ENCODE data around the gene RAX. TPM values are rescaled to one million over a fixed set of nuclear protein-coding genes. Genes with fewer than 3 reads are reported as not detected.

The RAX gene
- total and polyA plus RNA-seq, 2 donors (not counting 1 experiment from before 2014, with no cell fraction given): not detected

GRCh38 chr18:59270689-59271257 is 2.5 kb downstream of the RAX start:
- Histone ChIP-seq H2AFZ (ENCODE audit: insufficient read depth, low read depth, low read length, poor library complexity, severe bottlenecking) (no peak overlapping the region), H4K20me1 (ENCODE audit: control insufficient read depth, insufficient read depth, low read length, poor library complexity, severe bottlenecking) (no peaks in the 10 kb centered on the region), H3K4me1 (ENCODE audit: control insufficient read depth in 2 of 2, insufficient read depth in 2 of 2, low read length in 2 of 2) (peaks cover 42 to 61% of the 10 kb centered on the region in 2 donors), H3K27me3 (replicated peaks in 1 of 4; ENCODE audit: control extremely low read depth in 1 of 4, control insufficient read depth in 3 of 4, insufficient read depth in 4 of 4, low read length in 3 of 4) (peaks cover 0 to 95% (median 72%) of the 10 kb centered on the region in 4 experiments), H3K79me2 (ENCODE audit: control insufficient read depth, insufficient read depth, low read length) (no peaks in the 10 kb centered on the region), H3K27ac (ENCODE audit: low read length in 2 of 2) (no peak overlapping the region), H3K4me3 (ENCODE audit: control extremely low read depth in 1 of 5, extremely low read depth in 1 of 5, insufficient read depth in 1 of 5, low read depth in 2 of 5, low read length in 4 of 5) (no peak overlapping the region), H3K4me2 (replicated peaks; ENCODE audit: low read depth, low read length, poor library complexity, severe bottlenecking) (no peak overlapping the region), H3K9ac (ENCODE audit: low read length) (no peak overlapping the region), H3K36me3 (replicated peaks in 1 of 2; ENCODE audit: control extremely low read depth in 1 of 2, control insufficient read depth in 1 of 2, extremely low read depth in 1 of 2, insufficient read depth in 2 of 2, low read length in 1 of 2) (no peaks in the 10 kb centered on the region), H3K9me3 (ENCODE audit: control extremely low read depth in 1 of 3, control insufficient read depth in 2 of 3, insufficient read depth in 1 of 3, low read length in 2 of 3) (peaks cover 0 to 45% (median 0%) of the 10 kb centered on the region in 3 donors)
- no peak for ATAC-seq (ENCODE audit: low read depth)
- peak; percentile 6 for DNase-seq
- TF ChIP-seq EZH2 (IDR thresholded peaks at IDR 0.05; ENCODE audit: borderline replicate concordance, insufficient read depth, low read depth, low read length, poor library complexity, severe bottlenecking): no peak
- no peak for TF ChIP-seq CTCF (IDR thresholded peaks at IDR 0.05)
- Mint-ChIP-seq H3K4me1 (peaks cover 35% of the 10 kb centered on the region), H3K4me3 (no peak overlapping the region), H3K27me3 (peaks cover 76% of the 10 kb centered on the region), H3K9me3 (ENCODE audit: insufficient read depth) (no peaks in the 10 kb centered on the region), H3K27ac (no peak overlapping the region)
- ChIA-PET POLR2A (no interaction called here), CTCF (no interaction called here)
- WGBS (ENCODE audit: insufficient coverage): no CpG with 5 or more reads among the region's 4 CpGs
- intact Hi-C loops (cut with micrococcal nuclease): loop anchor here (5.0 kb wide), 1 partner anchor 87 kb away; the partner anchor contains the start of gene LMAN1

DNA sequence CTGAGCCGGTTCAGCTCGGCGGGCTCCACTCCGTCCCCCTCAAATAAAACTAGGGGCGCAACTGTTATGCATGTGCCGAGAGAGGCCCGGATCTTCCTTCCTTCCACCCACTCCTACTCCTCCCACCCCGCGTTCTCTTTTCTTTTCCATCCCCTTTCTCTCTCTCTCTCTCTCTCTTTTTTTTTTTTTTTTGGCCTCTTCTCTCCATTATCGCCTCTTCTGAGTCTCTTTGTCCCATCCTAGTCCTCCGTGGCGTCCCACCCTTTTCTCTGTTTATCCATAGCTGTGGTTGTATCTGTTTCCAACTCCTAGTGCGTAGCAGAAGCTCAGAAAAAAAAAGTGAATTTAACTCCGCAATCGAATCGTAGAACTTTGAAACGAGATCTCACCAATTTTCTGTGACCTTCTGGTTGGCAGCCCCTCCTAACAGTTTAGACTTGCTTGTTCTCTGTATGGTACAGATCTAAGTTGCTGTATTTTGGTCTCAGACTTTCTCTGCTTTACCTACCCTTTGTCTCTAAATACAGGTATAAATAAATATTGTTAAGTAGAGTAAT is 3.6 kb downstream of the RAX start:
- POLR2A ChIA-PET: no interaction called here
- no peaks in the 10 kb centered on the region for H3K79me2 ChIP-seq (ENCODE audit: control insufficient read depth, insufficient read depth, low read length)
- H2AFZ ChIP-seq (ENCODE audit: insufficient read depth, low read depth, low read length, poor library complexity, severe bottlenecking): peak overlapping the region; percentile 53
- Mint-ChIP-seq H3K9me3 (ENCODE audit: insufficient read depth) (no peaks in the 10 kb centered on the region), H3K4me3 (peak overlapping the region; percentile 57), H3K27ac (no peak overlapping the region), H3K27me3 (peaks cover 67% of the 10 kb centered on the region), H3K4me1 (peaks cover 38% of the 10 kb centered on the region)
- no peaks in the 10 kb centered on the region for H4K20me1 ChIP-seq (ENCODE audit: control insufficient read depth, insufficient read depth, low read length, poor library complexity, severe bottlenecking)
- CTCF ChIA-PET: interaction anchor here (0.7 kb wide), 1 partner anchor 19 kb away, joined by 4 read pairs; no protein-coding TSS in a partner anchor
- peaks cover 53 to 71% of the 10 kb centered on the region in 2 donors for H3K4me1 ChIP-seq (ENCODE audit: control insufficient read depth in 2 of 2, insufficient read depth in 2 of 2, low read length in 2 of 2)
- no peaks in the 10 kb centered on the region for H3K36me3 ChIP-seq (replicated peaks in 1 of 2; ENCODE audit: control extremely low read depth in 1 of 2, control insufficient read depth in 1 of 2, extremely low read depth in 1 of 2, insufficient read depth in 2 of 2, low read length in 1 of 2)
- DNase-seq (no peak), ATAC-seq (ENCODE audit: low read depth) (no peak)
- peak overlapping the region in 2 of 5 experiments; percentile 32 to 36 for H3K4me3 ChIP-seq (ENCODE audit: control extremely low read depth in 1 of 5, extremely low read depth in 1 of 5, insufficient read depth in 1 of 5, low read depth in 2 of 5, low read length in 4 of 5)
- H3K4me2 ChIP-seq (replicated peaks; ENCODE audit: low read depth, low read length, poor library complexity, severe bottlenecking): peak overlapping the region; percentile 70
- H3K9ac ChIP-seq (ENCODE audit: low read length): peak overlapping the region; percentile 18
- H3K27me3 ChIP-seq (replicated peaks in 1 of 4; ENCODE audit: control extremely low read depth in 1 of 4, control insufficient read depth in 3 of 4, insufficient read depth in 4 of 4, low read length in 3 of 4): peaks cover 0 to 96% (median 73%) of the 10 kb centered on the region in 4 experiments
- intact Hi-C loops (cut with micrococcal nuclease): loop anchor here (5.0 kb wide), 1 partner anchor 88 kb away; the partner anchor contains the start of gene LMAN1
- WGBS (ENCODE audit: insufficient coverage): 13% methylated on average over 16 of the region's 17 CpGs
- TF ChIP-seq CTCF (IDR thresholded peaks at IDR 0.05): no peak
- TF ChIP-seq EZH2 (IDR thresholded peaks at IDR 0.05; ENCODE audit: borderline replicate concordance, insufficient read depth, low read depth, low read length, poor library complexity, severe bottlenecking): no peak
- H3K27ac ChIP-seq (ENCODE audit: low read length in 2 of 2): no peak overlapping the region
- H3K9me3 ChIP-seq (ENCODE audit: control extremely low read depth in 1 of 3, control insufficient read depth in 2 of 3, insufficient read depth in 1 of 3, low read length in 2 of 3): peaks cover 0 to 57% (median 0%) of the 10 kb centered on the region in 3 donors
